Measurements from ENCODE around the gene MATN3. TPM values are rescaled to one million over a fixed set of nuclear protein-coding genes. Genes with fewer than 3 reads are reported as not detected.

MATN3 gene
- total RNA-seq, 2 experiments from 2014 or later: not detected

- POLR2A ChIA-PET: interaction anchor here (0.7 to 2.9 kb wide), 9 partner anchors 9 to 579 kb away, joined by 3 to 32 read pairs (median 3); partner anchors contain the start of gene LAPTM4A
- H4K20me1 ChIP-seq (ENCODE audit: insufficient read depth, low read length): no peaks in the 10 kb centered on the region
- BruUV-seq (replicated peaks): no TSS peak
Measured at GRCh38 chr2:20037660-20038059, 25.2 kb upstream of the MATN3 start.

DNA sequence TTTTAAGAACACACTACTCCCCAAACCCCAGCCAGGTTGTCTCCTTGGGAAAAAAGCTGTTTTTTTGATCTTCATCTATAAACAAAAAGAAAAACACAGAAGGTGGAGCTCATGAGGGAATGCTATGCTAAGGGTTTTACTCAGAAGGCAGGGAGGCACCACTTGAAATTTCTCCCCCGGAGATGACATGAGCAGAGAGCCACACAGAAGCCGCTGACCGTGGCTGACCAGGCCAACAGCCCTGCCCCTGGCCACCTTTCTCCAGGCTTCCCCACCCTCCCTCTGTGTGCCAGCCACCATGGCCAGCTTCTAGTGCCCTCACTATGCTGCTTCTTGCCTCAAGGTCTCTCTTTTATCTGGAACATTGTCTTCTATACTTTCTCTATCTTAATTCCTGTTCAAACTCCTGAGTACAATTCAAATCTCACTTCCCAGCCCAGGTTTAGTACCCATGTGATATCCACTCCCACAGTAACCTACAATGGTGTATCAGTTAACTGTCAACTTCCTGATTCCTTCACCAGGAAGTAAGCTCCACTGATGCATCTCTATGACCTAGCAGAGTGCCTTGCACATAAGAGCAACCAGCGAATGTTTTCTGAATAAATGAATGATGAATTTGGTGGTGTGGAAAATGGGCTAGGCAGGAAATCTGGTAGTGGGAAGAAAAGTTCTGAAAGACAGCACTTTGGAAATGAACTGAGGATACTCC is 23.6 kb upstream of the MATN3 start:
- CTCF ChIA-PET (ENCODE audit: unreplicated experiment): interaction anchor here (0.6 kb wide), 1 partner anchor 34 kb away, joined by 3 read pairs; no protein-coding TSS in a partner anchor
- intact Hi-C loops (cut with micrococcal nuclease; ENCODE audit: unreplicated experiment): no loop called here

More at GRCh38 chr2:20037660-20038059, 25.2 kb upstream of the MATN3 start:
- H3K36me3 ChIP-seq (ENCODE audit: insufficient read depth, low read length): peaks cover 86% of the 10 kb centered on the region
- peaks cover 16% of the 10 kb centered on the region; the same call in 1 of the 2 replicates for H3K79me2 ChIP-seq (ENCODE audit: insufficient read depth, low read depth, low read length)
- no peaks in the 10 kb centered on the region for H3K9me2 ChIP-seq (ENCODE audit: insufficient read depth, low read length)
- no peak overlapping the region for H3K27ac ChIP-seq (ENCODE audit: low read depth, low read length, poor library complexity, severe bottlenecking)
- H3K9me3 ChIP-seq (ENCODE audit: low read length): no peaks in the 10 kb centered on the region
- no peak overlapping the region for H2AFZ ChIP-seq (ENCODE audit: low read length)
- CTCF ChIA-PET (ENCODE audit: unreplicated experiment): interaction anchor here (1.4 kb wide), 1 partner anchor 14 kb away, joined by 5 read pairs; the partner anchor contains the start of gene LAPTM4A
- DNase-seq (ENCODE audit: low spot score): no peak
- H3K4me2 ChIP-seq (ENCODE audit: low read length): no peak overlapping the region
- peaks cover 15% of the 10 kb centered on the region for H3K4me1 ChIP-seq (ENCODE audit: insufficient read depth, low read length, poor library complexity, severe bottlenecking)
- TF ChIP-seq, protein P1, sequence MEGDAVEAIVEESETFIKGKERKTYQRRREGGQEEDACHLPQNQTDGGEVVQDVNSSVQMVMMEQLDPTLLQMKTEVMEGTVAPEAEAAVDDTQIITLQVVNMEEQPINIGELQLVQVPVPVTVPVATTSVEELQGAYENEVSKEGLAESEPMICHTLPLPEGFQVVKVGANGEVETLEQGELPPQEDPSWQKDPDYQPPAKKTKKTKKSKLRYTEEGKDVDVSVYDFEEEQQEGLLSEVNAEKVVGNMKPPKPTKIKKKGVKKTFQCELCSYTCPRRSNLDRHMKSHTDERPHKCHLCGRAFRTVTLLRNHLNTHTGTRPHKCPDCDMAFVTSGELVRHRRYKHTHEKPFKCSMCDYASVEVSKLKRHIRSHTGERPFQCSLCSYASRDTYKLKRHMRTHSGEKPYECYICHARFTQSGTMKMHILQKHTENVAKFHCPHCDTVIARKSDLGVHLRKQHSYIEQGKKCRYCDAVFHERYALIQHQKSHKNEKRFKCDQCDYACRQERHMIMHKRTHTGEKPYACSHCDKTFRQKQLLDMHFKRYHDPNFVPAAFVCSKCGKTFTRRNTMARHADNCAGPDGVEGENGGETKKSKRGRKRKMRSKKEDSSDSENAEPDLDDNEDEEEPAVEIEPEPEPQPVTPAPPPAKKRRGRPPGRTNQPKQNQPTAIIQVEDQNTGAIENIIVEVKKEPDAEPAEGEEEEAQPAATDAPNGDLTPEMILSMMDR (conservative IDR thresholded peaks at IDR 0.05; ENCODE audit: low read length): no peak
- TF ChIP-seq EZH2phosphoT487 (IDR thresholded peaks at IDR 0.05; ENCODE audit: borderline replicate concordance, low read depth, low read length): no peak
- intact Hi-C loops (cut with micrococcal nuclease; ENCODE audit: unreplicated experiment): no loop called here
- no peak overlapping the region for H3K4me3 ChIP-seq (ENCODE audit: low read depth, low read length, poor library complexity, severe bottlenecking)

More for the DNA sequence above, 23.6 kb upstream of the MATN3 start:
- Histone ChIP-seq H3K9me3 (ENCODE audit: low read length) (no peaks in the 10 kb centered on the region), H4K20me1 (ENCODE audit: insufficient read depth, low read length) (no peaks in the 10 kb centered on the region), H3K79me2 (ENCODE audit: insufficient read depth, low read depth, low read length) (peaks cover 1% of the 10 kb centered on the region; the same call in 1 of the 2 replicates), H3K9me2 (ENCODE audit: insufficient read depth, low read length) (no peaks in the 10 kb centered on the region), H3K4me3 (ENCODE audit: low read depth, low read length, poor library complexity, severe bottlenecking) (no peak overlapping the region), H3K4me2 (ENCODE audit: low read length) (peak overlapping the region; percentile 34), H2AFZ (ENCODE audit: low read length) (no peak overlapping the region), H3K36me3 (ENCODE audit: insufficient read depth, low read length) (peaks cover 96% of the 10 kb centered on the region), H3K4me1 (ENCODE audit: insufficient read depth, low read length, poor library complexity, severe bottlenecking) (peaks cover 15% of the 10 kb centered on the region), H3K27ac (ENCODE audit: low read depth, low read length, poor library complexity, severe bottlenecking) (peak overlapping the region; percentile 28)
- DNase-seq (ENCODE audit: low spot score): peak; percentile 61
- BruUV-seq (replicated peaks): no TSS peak
- POLR2A ChIA-PET: interaction anchor here (0.7 to 2.9 kb wide), 4 partner anchors 13 to 59 kb away, joined by 3 to 32 read pairs (median 9); partner anchors contain the start of gene LAPTM4A
- TF ChIP-seq EZH2phosphoT487 (IDR thresholded peaks at IDR 0.05; ENCODE audit: borderline replicate concordance, low read depth, low read length): no peak
- TF ChIP-seq, protein P1 (conservative IDR thresholded peaks at IDR 0.05; ENCODE audit: low read length): no peak
